C4-2B (cell line): Measurements from ENCODE around the gene EDN2.

ENCODE experiments used
- H3K27ac ChIP-seq: fragments of 450-650 bp; 2 replicates; pipeline ENCODE4 v1.5.1; 2017
- ZFX ChIP-seq: fragments of 450-650 bp; IDR thresholded peaks from 2 replicates; pipeline ENCODE4 v1.6.1; 2017
- TF ChIP-seq, protein P1 (sequence below): fragments of 450-650 bp; conservative IDR thresholded peaks from 2 replicates; pipeline ENCODE4 v1.5.1; 2017; ENCODE audit warnings: mild to moderate bottlenecking

Gene EDN2

DNA sequence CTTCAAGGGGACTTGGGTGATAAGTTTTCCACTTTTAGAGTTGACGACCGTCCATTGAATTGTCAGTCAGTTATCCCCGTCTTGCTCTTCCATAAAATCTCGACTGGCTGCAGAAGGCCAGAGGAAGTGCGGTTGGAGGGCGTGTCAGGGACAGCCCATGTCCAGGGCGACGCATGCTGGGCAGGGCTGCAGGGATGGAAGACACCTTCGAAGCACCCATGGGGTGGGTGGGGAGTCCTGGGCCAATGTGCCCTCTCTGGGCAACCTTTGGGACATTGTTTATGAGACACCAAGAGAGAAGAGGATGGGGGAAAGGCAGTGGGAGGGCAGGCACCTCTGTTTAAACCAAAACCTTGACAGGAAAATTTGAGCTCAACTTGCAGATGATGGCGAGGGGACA, 38.6 kb upstream of the EDN2 start:
- TF ChIP-seq, protein P1, sequence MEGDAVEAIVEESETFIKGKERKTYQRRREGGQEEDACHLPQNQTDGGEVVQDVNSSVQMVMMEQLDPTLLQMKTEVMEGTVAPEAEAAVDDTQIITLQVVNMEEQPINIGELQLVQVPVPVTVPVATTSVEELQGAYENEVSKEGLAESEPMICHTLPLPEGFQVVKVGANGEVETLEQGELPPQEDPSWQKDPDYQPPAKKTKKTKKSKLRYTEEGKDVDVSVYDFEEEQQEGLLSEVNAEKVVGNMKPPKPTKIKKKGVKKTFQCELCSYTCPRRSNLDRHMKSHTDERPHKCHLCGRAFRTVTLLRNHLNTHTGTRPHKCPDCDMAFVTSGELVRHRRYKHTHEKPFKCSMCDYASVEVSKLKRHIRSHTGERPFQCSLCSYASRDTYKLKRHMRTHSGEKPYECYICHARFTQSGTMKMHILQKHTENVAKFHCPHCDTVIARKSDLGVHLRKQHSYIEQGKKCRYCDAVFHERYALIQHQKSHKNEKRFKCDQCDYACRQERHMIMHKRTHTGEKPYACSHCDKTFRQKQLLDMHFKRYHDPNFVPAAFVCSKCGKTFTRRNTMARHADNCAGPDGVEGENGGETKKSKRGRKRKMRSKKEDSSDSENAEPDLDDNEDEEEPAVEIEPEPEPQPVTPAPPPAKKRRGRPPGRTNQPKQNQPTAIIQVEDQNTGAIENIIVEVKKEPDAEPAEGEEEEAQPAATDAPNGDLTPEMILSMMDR: no peak
- TF ChIP-seq ZFX: no peak
- H3K27ac ChIP-seq: no peak overlapping the region

DNA sequence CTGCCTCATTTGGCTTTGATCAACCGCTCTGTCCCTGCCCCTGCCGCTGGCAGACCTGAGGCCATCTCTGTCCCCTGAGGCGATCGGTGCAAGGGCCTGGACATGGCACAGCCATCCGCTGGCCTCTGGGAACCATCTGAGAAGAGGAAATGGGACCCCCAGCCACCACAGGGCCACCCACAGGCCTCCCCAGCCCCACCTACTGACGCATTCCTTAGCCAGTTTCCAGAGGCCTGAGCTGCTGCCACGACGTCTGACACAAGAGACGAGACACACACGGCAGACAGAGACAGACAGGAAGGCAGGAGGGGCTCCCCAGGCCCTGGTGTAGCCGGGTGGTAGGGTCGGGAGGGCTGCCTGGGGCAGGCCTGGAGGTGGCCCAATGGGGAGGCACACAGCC, 37.3 kb upstream of the EDN2 start:
- H3K27ac ChIP-seq: no peak overlapping the region
- TF ChIP-seq, protein P1: no peak
- no peak for TF ChIP-seq ZFX

DNA sequence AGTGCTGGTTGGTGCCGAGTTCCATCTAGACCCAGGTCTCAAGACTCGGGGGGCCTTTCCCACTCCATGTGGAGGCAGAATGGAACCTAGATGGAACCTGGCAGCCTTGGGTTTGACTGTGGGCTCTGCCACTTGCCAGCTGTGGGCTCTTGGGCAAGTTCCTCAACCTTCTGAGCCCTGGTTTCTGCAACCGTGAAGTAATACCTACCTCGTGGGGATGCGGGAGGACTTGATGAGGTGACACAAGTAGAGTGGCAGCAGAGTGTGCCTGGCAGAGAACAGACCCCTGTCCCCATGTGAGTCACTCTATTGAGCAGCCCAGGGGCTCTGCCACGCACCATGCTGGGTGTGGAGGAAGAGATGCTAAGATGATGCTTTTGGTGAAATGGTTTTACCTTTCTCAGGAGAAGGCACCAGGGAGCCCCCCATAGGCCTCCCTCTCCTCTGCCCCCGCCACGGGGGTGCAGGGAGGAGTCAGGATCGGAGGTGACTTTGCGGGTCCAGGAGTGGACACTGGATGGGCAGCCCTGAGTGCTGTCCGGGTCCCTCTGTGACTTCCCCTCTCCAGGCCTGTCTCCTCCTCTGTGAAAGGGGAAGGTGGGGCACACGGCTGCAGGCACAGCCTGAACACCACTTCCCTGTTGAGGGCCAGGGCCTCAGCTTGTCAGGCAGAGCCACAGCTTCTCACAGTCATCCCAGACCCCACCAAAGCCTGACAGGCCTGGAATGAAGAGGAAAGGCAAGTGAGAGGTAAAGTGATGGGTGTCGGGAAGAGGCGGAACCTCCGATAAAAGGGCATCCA, 36.7 kb upstream of the EDN2 start:
- H3K27ac ChIP-seq: no peak overlapping the region

DNA sequence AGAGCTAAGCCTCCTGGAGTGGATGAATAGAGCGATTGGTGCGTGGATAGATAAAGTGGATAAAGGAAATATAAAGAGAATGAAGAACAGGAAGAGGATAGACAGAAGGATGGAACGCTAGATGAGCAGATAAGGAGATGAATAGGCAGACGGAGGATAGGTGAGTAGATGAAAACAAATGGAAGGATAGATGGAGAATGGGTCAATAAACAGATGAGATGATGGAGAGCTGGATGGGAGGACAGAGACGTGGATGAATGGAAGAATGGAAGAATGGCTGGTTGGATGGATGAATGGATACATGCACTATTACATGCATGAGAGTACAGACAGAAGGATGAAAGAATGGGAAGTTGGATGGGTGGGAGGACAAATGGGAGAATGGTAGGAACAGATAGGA, 35.2 kb upstream of the EDN2 start:
- TF ChIP-seq, protein P1: no peak
- TF ChIP-seq ZFX: no peak
- H3K27ac ChIP-seq: no peak overlapping the region

More for the DNA sequence above, 36.7 kb upstream of the EDN2 start:
- TF ChIP-seq, protein P1: no peak

DNA sequence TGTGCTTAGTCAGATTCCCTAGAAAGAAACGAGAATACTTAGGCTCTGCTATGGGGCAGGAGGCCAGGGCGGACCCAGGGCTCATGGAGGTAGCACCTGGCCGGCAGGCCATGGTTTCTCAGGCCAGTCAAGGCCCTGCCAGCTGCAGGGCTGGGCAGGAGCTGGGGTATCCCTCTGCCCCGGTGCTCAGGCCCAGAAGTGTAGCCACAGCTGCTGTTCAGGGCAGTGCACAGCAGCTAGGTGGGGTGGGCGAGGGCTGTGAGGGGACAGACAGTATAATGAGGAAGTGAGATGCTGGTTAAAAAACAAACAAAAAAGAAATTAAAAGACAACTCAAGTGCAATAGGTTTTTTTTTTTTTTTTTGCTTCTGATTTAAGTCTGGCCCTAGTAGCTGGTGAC, 34.0 kb upstream of the EDN2 start:
- H3K27ac ChIP-seq: no peak overlapping the region
- TF ChIP-seq, protein P1: no peak
- no peak for TF ChIP-seq ZFX

DNA sequence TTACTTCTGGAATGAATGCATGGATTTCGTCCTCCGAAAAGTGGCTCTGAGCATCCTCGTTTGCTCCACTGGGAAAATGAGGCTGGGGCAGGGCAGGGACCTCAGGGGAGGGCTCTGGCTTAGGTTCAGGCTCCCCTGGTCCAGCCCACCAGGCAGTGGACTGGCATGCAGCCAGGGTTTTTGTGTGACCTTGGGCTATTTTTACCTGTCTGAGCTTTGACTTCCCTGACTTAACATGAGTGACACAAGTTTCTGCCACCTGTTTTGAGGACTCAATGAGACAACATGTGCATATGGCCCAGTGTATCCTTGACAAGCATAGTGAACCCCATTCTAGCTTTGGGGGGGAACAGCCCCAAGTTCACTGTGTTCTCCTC, 32.6 kb upstream of the EDN2 start:
- TF ChIP-seq ZFX: no peak
- TF ChIP-seq, protein P1: no peak
- no peak overlapping the region for H3K27ac ChIP-seq

DNA sequence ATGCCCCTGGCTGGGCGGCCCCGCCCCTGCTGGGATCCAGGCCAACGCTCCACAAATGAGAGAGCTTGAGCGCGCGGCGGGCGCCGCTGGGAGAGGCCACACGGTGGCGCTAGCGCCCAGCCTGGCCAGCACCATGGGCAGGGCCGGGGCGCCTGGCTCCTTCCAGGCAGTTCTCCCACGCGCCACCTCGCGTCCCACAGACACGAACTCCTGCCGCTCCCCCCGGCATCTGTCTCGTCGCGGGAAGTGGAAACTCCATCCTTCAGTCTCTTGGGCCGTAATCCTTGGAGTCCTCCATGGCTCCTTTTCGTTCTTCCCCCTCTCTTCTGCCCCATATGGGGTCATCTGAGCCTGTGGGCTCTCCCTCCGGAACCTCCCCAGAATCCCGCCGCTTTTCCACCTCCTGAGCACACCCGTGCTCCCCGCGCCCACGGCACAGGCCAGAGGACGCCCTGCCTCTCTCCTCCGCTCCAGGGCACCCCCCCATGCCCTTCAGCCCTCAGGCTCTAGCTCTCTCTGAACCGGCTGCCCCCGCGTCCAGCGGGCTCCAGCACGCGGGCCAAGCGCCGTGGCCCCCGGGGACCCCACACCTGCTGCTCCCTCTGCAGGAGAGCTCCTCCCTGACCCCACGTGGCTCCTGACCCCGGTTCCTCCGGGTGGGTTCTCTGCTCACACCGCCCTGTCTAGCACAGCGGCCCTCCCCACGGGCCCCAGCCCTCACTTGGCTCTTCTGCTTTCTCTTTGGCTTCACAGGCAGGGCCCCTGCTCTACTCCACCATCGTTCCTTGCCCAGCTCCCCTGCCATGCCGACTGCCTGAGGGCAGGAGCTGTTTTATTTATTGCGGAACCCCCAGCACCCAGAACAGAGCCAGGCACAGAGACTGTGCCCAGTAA, 31.9 kb upstream of the EDN2 start:
- peak overlapping the region; percentile 80 for H3K27ac ChIP-seq
- no peak for TF ChIP-seq ZFX
- TF ChIP-seq, protein P1: peak; percentile 97
